ENCODE measurements around the gene PJA2. TPM values are rescaled to one million over a fixed set of nuclear protein-coding genes. Genes with fewer than 3 reads are reported as not detected.
A peak's percentile ranks its signal among the peaks of the same experiment; 100 is the strongest.
"Not testable (repeated sequence)": the region's sequence is repeated elsewhere in the genome, so short reads cannot be mapped to it uniquely, and the experiment has no call there.

The PJA2 gene
- total and polyA plus RNA-seq, 4 experiments from 2014 or later: 57.2 to 90.6 (median 75.0) TPM

- H3K27me3 ChIP-seq (ENCODE audit: insufficient read depth, low read length); CTCF ChIA-PET (ENCODE audit: partially characterized antibody); H3K27ac ChIP-seq (ENCODE audit: low read depth, low read length); H3K9me3 ChIP-seq (ENCODE audit: control insufficient read depth in 1 of 2, low read length in 2 of 2); intact Hi-C loops (cut with micrococcal nuclease); DNase-seq; H3K36me3 ChIP-seq (ENCODE audit: insufficient read depth, low read length); H3K4me3 Mint-ChIP-seq; H3K27me3 Mint-ChIP-seq; H3K4me1 ChIP-seq (ENCODE audit: insufficient read depth, low read length); H3K4me1 Mint-ChIP-seq; H3K4me3 ChIP-seq (ENCODE audit: low read length in 2 of 2); POLR2A ChIA-PET (ENCODE audit: partially characterized antibody): not testable (repeated sequence)
- Mint-ChIP-seq H3K36me3 (peaks cover 55 to 56% of the 10 kb centered on the region in 2 donors), H3K27ac (peak overlapping the region in 1 of 7 donors; percentile 13), H3K9me3 (peaks cover 6 to 53% (median 48%) of the 10 kb centered on the region in 8 donors)
These were observed 123.1 kb downstream of the PJA2 start for GRCh38 chr5:109286628-109287027.
